K562 (cell line): Measurements from ENCODE around the gene XRRA1. TPM values are rescaled to one million over a fixed set of nuclear protein-coding genes. Genes with fewer than 3 reads are reported as not detected.

Experiments
- ARNT ChIP-seq, 2 experiments: fragments of 450-650 bp; IDR thresholded peaks; 2 replicates each; pipeline ENCODE4 v1.6.1; 2016; ENCODE audit warnings: mild to moderate bottlenecking in 1 of 2
- CUX1 ChIP-seq: fragments of 200-800 bp; sonication (Bioruptor generic); IDR thresholded peaks from 2 replicates; pipeline ENCODE4 v1.6.1; 2016; ENCODE audit warnings: missing genetic modification characterization, missing compliant biosample characterization
- ETV1 ChIP-seq: fragments of 450-650 bp; conservative IDR thresholded peaks from 2 replicates; pipeline ENCODE4 v1.6.1; 2016; ENCODE audit warnings: missing genetic modification characterization, control low read depth, low read depth, missing compliant biosample characterization
- FOXJ2 ChIP-seq: fragments of 200-800 bp; sonication (Bioruptor generic); IDR thresholded peaks from 2 replicates; pipeline ENCODE4 v1.6.1; 2016; ENCODE audit warnings: missing genetic modification characterization, missing compliant biosample characterization
- GABPB1 ChIP-seq: sonication (generic); formaldehyde crosslinking; IDR thresholded peaks from 2 replicates; pipeline ENCODE4 v1.8.0; 2022; ENCODE audit warnings: mild to moderate bottlenecking, missing genetic modification reagents
- HDAC2 ChIP-seq: fragments of 450-650 bp; IDR thresholded peaks from 2 replicates; pipeline ENCODE4 v1.6.1; 2016; ENCODE audit warnings: mild to moderate bottlenecking
- KDM2B ChIP-seq: fragments of 250-450 bp; sonication (Bioruptor Pico); IDR thresholded peaks from 2 replicates; pipeline ENCODE4 v1.8.0; 2021; ENCODE audit warnings: mild to moderate bottlenecking, moderate library complexity
- MEF2A ChIP-seq: IDR thresholded peaks from 2 replicates; pipeline ENCODE4 v1.6.1; 2011; ENCODE audit warnings: low read depth, mild to moderate bottlenecking, low read length, moderate library complexity; ENCODE audit not compliant: control insufficient read depth
- MTA3 ChIP-seq: fragments of 450-650 bp; formaldehyde crosslinking; IDR thresholded peaks from 2 replicates; pipeline ENCODE4 v1.6.1; 2017; ENCODE audit warnings: mild to moderate bottlenecking, borderline replicate concordance
- NCOA4 ChIP-seq: fragments of 450-650 bp; IDR thresholded peaks from 2 replicates; pipeline ENCODE4 v1.6.1; 2018; ENCODE audit warnings: mild to moderate bottlenecking; ENCODE audit not compliant: partially characterized antibody
- NFXL1 ChIP-seq: fragments of 450-650 bp; formaldehyde crosslinking; IDR thresholded peaks from 2 replicates; pipeline ENCODE4 v1.4.0; 2021; ENCODE audit warnings: mild to moderate bottlenecking
- PCBP2 ChIP-seq: fragments of 200-400 bp; formaldehyde crosslinking; IDR thresholded peaks from 2 replicates; pipeline ENCODE4 v1.6.1; 2018; ENCODE audit warnings: low read length, low read depth, mild to moderate bottlenecking, moderate library complexity; ENCODE audit not compliant: poor library complexity, severe bottlenecking
- RBM22 ChIP-seq: fragments of 200-400 bp; formaldehyde crosslinking; IDR thresholded peaks from 2 replicates; pipeline ENCODE4 v1.6.1; 2018; ENCODE audit warnings: low read length, low read depth; ENCODE audit not compliant: poor library complexity, severe bottlenecking
- TAF7 ChIP-seq: fragments of 450-650 bp; IDR thresholded peaks from 2 replicates; pipeline ENCODE4 v1.6.1; 2016; ENCODE audit warnings: missing genetic modification characterization, missing compliant biosample characterization
- ZBTB11 ChIP-seq, 3 experiments: fragments of 200-800 bp in 1 of 3; fragments of 250-450 bp in 1 of 3; fragments of 450-650 bp in 1 of 3; sonication (Bioruptor Pico) in 1 of 3; sonication (Bioruptor generic) in 1 of 3; formaldehyde crosslinking in 1 of 3; IDR thresholded peaks; 2 replicates each; pipeline versions ENCODE4 v1.6.1 to v1.8.0; 2016 to 2022; ENCODE audit warnings: mild to moderate bottlenecking in 2 of 3, missing genetic modification characterization in 2 of 3, missing compliant biosample characterization in 1 of 3, moderate library complexity in 1 of 3
- ZNF354B ChIP-seq: fragments of 250-450 bp; sonication (Bioruptor Pico); IDR thresholded peaks from 2 replicates; pipeline ENCODE4 v1.4.0; 2020
- ZNF586 ChIP-seq: fragments of 450-650 bp; formaldehyde crosslinking; conservative IDR thresholded peaks from 2 replicates; pipeline ENCODE4 v1.4.0; 2020; ENCODE audit warnings: mild to moderate bottlenecking, moderate library complexity
- ZNF696 ChIP-seq: fragments of 250-450 bp; sonication (Bioruptor Pico); conservative IDR thresholded peaks from 2 replicates; pipeline ENCODE4 v1.4.0; 2020; ENCODE audit warnings: mild to moderate bottlenecking, moderate library complexity
- polyA plus RNA-seq, 8 experiments: library from polyadenylated mRNA; depleted of rRNA in 4 of 8; stranded (reverse) in 5 of 8; unstranded in 3 of 8; fragments of >200 nt; fragmentation: Nextera tagmentation in 2 of 8; fragmentation: Illumina TruSeq in 1 of 8; extraction: Ambion mirVana in 2 of 8; extraction: Trizol in 1 of 8; gene quantifications; 2 replicates each; pipeline versions ENCODE4 v1.2.1 to v1.2.3, GENCODE V29; 2011 to 2014; ENCODE audit warnings: inconsistent platforms in 1 of 8, missing spikeins in 1 of 8
- total RNA-seq, 7 experiments: library from RNA; depleted of rRNA in 6 of 7; stranded (reverse); fragments of >200 nt in 6 of 7; fragmentation: Illumina TruSeq in 2 of 7; extraction: Trizol in 2 of 7; gene quantifications; 2 replicates each; pipeline versions ENCODE4 v1.2.1 to v1.2.3, GENCODE V29; 2011 to 2021; ENCODE audit warnings: low replicate concordance in 1 of 7

Gene XRRA1
- total and polyA plus RNA-seq, 9 of the 15 experiments (the other 6 are each of a cell fraction or from before 2014, with no cell fraction given) = 5.0 to 22.5 (median 16.0) TPM

- TF ChIP-seq ZBTB11 (CRISPR knock-in tag; IDR thresholded peaks at IDR 0.05) (peak; percentile 89 to 99 (median 92); a peak in 5 of 6 replicates), RBM22 (peak; percentile 84), CUX1 (CRISPR knock-in tag) (no peak), NCOA4 (no peak), TAF7 (peak; percentile 62; the same call in 1 of the 2 replicates), ZNF586 (CRISPR knock-in tag) (no peak), ETV1 (tag) (peak; percentile 44; the same call in 1 of the 2 replicates), FOXJ2 (no peak), KDM2B (CRISPR knock-in tag) (no peak), ZNF354B (CRISPR knock-in tag) (no peak), MEF2A (no peak), PCBP2 (no peak), ARNT (IDR thresholded peaks at IDR 0.05) (no peak), NFXL1 (CRISPR knock-in tag) (no peak), MTA3 (peak; percentile 66; the same call in 1 of the 2 replicates), ZNF696 (CRISPR knock-in tag) (no peak), HDAC2 (no peak), GABPB1 (CRISPR knock-in tag) (peak; percentile 84)
Observed at GRCh38 chr11:74988541-74989259, 39.8 kb upstream of the XRRA1 start, which contains the start of gene NEU3 (continued).
